OCI-LY1 (cell line): ENCODE measurements around the gene SMIM3.

ENCODE experiments used
- EZH2 ChIP-seq: fragments of 200-600 bp; sonication (generic), shearing (Covaris generic); IDR thresholded peaks from 2 replicates; pipeline ENCODE4 v1.8.0; 2017; ENCODE audit warnings: borderline replicate concordance, mixed run types, mild to moderate bottlenecking, antibody characterized with exemption, low read length, moderate library complexity, mixed read lengths
- TF ChIP-seq, protein P1 (sequence below): fragments of 200-600 bp; sonication (generic), shearing (Covaris generic); IDR thresholded peaks from 2 replicates; pipeline ENCODE4 v1.5.1; 2017; ENCODE audit warnings: mild to moderate bottlenecking, antibody characterized with exemption, low read length, moderate library complexity, mixed read lengths

DNA sequence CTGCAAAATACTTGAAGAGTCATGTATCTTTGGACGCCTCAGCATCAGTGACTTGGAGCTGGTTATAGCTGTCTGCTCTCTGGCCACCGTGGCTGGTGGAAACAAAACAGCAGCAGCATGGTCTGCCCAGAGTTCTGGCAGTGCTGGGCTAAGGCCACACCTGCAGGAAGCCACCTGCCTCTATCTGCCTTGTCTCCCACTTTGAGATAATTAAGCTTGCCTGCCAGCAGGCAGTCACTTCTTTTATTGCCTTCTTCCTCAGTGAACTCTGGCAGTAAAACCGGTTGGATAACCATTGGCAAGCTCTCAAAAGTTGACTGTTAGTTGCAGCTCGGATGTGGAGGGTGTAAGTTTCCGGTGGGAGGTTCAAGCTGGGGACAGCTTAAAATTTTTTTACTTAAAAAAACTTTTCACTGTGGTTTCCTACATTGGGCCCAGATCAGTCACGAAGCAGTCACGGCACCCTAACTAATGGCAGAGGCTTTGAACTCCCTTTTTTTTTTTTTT lies 4.9 kb downstream of the SMIM3 start:
- TF ChIP-seq, protein P1, sequence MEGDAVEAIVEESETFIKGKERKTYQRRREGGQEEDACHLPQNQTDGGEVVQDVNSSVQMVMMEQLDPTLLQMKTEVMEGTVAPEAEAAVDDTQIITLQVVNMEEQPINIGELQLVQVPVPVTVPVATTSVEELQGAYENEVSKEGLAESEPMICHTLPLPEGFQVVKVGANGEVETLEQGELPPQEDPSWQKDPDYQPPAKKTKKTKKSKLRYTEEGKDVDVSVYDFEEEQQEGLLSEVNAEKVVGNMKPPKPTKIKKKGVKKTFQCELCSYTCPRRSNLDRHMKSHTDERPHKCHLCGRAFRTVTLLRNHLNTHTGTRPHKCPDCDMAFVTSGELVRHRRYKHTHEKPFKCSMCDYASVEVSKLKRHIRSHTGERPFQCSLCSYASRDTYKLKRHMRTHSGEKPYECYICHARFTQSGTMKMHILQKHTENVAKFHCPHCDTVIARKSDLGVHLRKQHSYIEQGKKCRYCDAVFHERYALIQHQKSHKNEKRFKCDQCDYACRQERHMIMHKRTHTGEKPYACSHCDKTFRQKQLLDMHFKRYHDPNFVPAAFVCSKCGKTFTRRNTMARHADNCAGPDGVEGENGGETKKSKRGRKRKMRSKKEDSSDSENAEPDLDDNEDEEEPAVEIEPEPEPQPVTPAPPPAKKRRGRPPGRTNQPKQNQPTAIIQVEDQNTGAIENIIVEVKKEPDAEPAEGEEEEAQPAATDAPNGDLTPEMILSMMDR: no peak
- no peak for TF ChIP-seq EZH2
